Liver (tissue), 3 donors: ENCODE results near the gene DHX32.

ENCODE experiments used
- RAD21 ChIP-seq, 2 donors: IDR thresholded peaks; 2 replicates each; pipeline ENCODE4 v1.6.1; 2016; ENCODE audit warnings: antibody characterized with exemption in 2 of 2, mild to moderate bottlenecking in 2 of 2
- SP1 ChIP-seq: IDR thresholded peaks from 2 replicates; pipeline ENCODE4 v1.6.1; 2018; ENCODE audit warnings: antibody characterized with exemption, mild to moderate bottlenecking
- TF ChIP-seq, protein P1 (sequence below): fragments of 150-350 bp; IDR thresholded peaks from 2 replicates; pipeline ENCODE4 v1.5.1; 2017; ENCODE audit warnings: improper control_type of control experiment, low read depth, low read length; ENCODE audit not compliant: missing input control
- donor health status: healthy.
- donor health status: healthy.

DNA sequence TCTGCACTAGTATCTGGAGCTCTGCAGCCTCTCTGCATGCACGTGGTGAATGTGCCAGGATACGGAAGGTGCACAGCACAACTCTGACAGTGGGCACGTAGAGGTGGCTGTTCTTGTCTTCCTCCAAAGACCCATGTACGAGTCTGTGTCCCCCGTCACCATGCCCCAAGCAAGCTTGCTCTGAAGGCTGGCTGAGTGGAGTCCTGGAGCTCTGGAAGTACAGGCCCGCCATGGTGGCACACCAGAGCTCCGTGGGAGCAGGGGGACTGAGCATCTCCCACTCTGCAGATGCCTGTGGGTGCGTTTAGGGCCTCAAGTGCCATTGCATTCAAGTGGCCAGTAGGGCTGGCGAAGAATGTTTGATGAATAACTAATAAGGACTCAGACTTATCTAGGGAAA lies 40.7 kb downstream of the DHX32 start:
- TF ChIP-seq SP1 (no peak), RAD21 (IDR thresholded peaks at IDR 0.05) (no peak)
- TF ChIP-seq, protein P1, sequence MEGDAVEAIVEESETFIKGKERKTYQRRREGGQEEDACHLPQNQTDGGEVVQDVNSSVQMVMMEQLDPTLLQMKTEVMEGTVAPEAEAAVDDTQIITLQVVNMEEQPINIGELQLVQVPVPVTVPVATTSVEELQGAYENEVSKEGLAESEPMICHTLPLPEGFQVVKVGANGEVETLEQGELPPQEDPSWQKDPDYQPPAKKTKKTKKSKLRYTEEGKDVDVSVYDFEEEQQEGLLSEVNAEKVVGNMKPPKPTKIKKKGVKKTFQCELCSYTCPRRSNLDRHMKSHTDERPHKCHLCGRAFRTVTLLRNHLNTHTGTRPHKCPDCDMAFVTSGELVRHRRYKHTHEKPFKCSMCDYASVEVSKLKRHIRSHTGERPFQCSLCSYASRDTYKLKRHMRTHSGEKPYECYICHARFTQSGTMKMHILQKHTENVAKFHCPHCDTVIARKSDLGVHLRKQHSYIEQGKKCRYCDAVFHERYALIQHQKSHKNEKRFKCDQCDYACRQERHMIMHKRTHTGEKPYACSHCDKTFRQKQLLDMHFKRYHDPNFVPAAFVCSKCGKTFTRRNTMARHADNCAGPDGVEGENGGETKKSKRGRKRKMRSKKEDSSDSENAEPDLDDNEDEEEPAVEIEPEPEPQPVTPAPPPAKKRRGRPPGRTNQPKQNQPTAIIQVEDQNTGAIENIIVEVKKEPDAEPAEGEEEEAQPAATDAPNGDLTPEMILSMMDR = no peak
